SH-SY5Y (cell line): ENCODE data around the gene CABP1.

Experiments used
- GATA2 ChIP-seq: IDR thresholded peaks from 2 replicates; pipeline ENCODE4 v1.6.1; 2011; ENCODE audit warnings: mild to moderate bottlenecking, low read depth, low read length
- GATA3 ChIP-seq: IDR thresholded peaks from 2 replicates; pipeline ENCODE4 v1.6.1; 2011; ENCODE audit warnings: low read depth, mild to moderate bottlenecking, low read length, moderate library complexity

DNA sequence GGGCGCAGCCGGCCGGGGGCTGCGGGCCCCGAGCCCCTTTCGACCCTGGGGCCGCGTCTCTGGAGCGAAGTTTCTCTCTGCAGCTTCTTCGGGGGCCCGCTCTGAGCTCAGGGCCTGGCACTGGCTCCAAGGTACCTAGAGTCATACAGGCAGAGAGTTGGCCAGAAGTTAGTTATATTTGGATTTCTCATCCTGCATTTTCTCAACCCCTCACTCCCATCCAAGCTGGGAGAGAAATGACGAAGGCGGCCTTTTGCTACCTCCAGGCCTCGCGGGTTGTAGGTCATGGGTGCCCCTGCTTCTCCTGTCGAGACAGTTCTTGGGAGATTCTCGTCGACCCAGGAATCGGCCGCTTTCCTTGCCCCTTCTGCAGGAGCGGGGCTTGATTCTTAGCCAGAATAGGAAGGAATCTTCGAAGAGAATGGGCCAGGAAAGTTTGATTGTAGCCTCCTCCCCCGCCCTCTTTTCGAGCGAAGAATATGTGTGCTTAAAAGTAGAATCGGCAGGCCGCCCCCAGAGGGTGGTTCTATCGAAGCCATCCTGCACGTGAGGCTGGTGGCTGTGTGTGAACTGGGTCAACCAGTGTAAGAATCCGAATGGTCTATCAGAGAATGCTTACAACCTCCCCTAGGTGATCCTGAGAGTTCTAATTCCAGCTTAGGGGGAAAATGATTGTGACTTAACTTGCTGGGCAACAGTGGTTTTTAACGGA is 47.3 kb downstream of the CABP1 start:
- no peak for TF ChIP-seq GATA2
- no peak for TF ChIP-seq GATA3
